ENCODE data around the gene RB1. TPM values are rescaled to one million over a fixed set of nuclear protein-coding genes. Genes with fewer than 3 reads are reported as not detected.

The RB1 gene
- total RNA-seq, 1 donor from 2014 or later: 48.0 TPM

DNA sequence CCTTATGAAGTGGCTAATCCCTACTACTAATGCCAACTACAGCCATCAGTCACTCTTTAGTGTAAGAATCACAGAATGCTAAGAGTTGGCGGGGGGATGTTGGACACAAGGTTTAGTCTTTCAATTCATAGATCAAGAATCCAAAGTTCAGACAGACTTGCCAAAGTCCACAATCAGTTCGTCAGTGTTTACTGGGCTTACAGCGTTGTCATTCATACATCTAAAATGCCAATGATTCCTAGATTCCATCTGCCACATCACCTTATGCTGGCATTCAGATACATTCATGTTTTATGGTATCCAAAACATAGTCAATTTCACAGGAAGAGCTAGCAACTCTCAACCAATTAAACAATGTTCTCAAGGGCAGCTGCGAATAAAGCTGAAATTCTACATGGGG is 211.2 kb downstream of the RB1 start:
- TF ChIP-seq, protein P1, sequence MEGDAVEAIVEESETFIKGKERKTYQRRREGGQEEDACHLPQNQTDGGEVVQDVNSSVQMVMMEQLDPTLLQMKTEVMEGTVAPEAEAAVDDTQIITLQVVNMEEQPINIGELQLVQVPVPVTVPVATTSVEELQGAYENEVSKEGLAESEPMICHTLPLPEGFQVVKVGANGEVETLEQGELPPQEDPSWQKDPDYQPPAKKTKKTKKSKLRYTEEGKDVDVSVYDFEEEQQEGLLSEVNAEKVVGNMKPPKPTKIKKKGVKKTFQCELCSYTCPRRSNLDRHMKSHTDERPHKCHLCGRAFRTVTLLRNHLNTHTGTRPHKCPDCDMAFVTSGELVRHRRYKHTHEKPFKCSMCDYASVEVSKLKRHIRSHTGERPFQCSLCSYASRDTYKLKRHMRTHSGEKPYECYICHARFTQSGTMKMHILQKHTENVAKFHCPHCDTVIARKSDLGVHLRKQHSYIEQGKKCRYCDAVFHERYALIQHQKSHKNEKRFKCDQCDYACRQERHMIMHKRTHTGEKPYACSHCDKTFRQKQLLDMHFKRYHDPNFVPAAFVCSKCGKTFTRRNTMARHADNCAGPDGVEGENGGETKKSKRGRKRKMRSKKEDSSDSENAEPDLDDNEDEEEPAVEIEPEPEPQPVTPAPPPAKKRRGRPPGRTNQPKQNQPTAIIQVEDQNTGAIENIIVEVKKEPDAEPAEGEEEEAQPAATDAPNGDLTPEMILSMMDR (conservative IDR thresholded peaks at IDR 0.05): no peak
- DNase-seq (ENCODE audit: low read depth, low spot score): no peak
- Mint-ChIP-seq H3K4me3 (no peak overlapping the region), H3K27me3 (ENCODE audit: low read depth) (no peaks in the 10 kb centered on the region), H3K4me1 (no peaks in the 10 kb centered on the region), H3K9me3 (no peaks in the 10 kb centered on the region), H3K36me3 (ENCODE audit: low read depth) (peaks cover 8% of the 10 kb centered on the region), H3K27ac (ENCODE audit: unreplicated experiment) (no peak overlapping the region)

GRCh38 chr13:48515732-48516131 is 212.2 kb downstream of the RB1 start:
- Mint-ChIP-seq H3K27ac (ENCODE audit: unreplicated experiment) (no peak overlapping the region), H3K4me1 (no peaks in the 10 kb centered on the region), H3K4me3 (no peak overlapping the region), H3K27me3 (ENCODE audit: low read depth) (no peaks in the 10 kb centered on the region), H3K36me3 (ENCODE audit: low read depth) (peaks cover 8% of the 10 kb centered on the region), H3K9me3 (no peaks in the 10 kb centered on the region)
- DNase-seq (ENCODE audit: low read depth, low spot score): no peak
- TF ChIP-seq, protein P1 (conservative IDR thresholded peaks at IDR 0.05): no peak

GRCh38 chr13:48518083-48518482 is 214.5 kb downstream of the RB1 start:
- H3K4me3 Mint-ChIP-seq: no peak overlapping the region
- no peak overlapping the region for H3K27ac Mint-ChIP-seq (ENCODE audit: unreplicated experiment)
- TF ChIP-seq, protein P1 (conservative IDR thresholded peaks at IDR 0.05): no peak
- H3K9me3 Mint-ChIP-seq: no peaks in the 10 kb centered on the region
- H3K27me3 Mint-ChIP-seq (ENCODE audit: low read depth): no peaks in the 10 kb centered on the region
- peaks cover 8% of the 10 kb centered on the region for H3K36me3 Mint-ChIP-seq (ENCODE audit: low read depth)
- no peak for DNase-seq (ENCODE audit: low read depth, low spot score)
- H3K4me1 Mint-ChIP-seq: no peaks in the 10 kb centered on the region

DNA sequence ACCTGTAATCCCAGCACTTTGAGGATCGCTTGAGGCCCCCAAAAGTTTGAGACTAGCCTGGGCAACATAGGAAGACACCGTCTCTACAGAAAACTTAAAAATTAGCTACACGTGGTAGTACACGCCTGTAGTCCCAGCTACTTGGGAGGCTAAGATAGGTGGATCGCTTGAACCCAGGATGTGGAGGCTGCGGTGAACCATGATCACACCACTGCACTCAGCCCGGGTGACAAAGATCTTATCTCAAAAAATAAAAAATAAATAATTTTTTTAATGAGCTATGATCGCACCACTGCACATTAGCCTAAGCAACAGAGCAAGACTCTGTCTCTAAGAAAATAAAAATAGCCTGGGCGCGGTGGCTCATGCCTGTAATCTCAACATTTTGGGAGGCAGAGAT is 222.7 kb downstream of the RB1 start:
- Mint-ChIP-seq H3K27me3 (ENCODE audit: low read depth) (no peaks in the 10 kb centered on the region), H3K36me3 (ENCODE audit: low read depth) (no peaks in the 10 kb centered on the region), H3K4me1 (peaks cover 10% of the 10 kb centered on the region), H3K9me3 (no peaks in the 10 kb centered on the region), H3K27ac (ENCODE audit: unreplicated experiment) (no peak overlapping the region), H3K4me3 (no peak overlapping the region)
- no peak for DNase-seq (ENCODE audit: low read depth, low spot score)
- TF ChIP-seq, protein P1 (conservative IDR thresholded peaks at IDR 0.05): no peak

DNA sequence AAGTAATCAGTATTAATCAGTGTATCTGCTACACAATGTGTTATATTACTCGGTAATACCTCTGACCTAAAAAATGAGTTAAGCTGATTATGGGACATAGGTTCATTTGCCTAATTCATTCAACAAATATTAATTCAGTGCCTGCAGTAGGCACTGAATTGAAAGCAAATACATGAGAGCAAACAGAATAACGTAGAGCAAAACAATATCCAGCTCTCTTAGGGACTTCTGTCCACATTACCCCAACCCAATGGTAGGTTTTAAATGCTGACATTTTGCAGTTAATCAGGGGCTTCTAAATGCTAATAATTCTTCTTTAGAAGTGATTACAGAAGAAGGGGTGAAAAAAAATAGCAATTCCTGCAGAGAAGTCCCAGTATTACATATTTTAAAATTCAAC is 224.4 kb downstream of the RB1 start:
- H3K9me3 Mint-ChIP-seq: no peaks in the 10 kb centered on the region
- DNase-seq (ENCODE audit: low read depth, low spot score): no peak
- H3K4me1 Mint-ChIP-seq: peaks cover 21% of the 10 kb centered on the region
- TF ChIP-seq, protein P1 (conservative IDR thresholded peaks at IDR 0.05): no peak
- H3K4me3 Mint-ChIP-seq: no peak overlapping the region
- H3K27me3 Mint-ChIP-seq (ENCODE audit: low read depth): no peaks in the 10 kb centered on the region
- H3K36me3 Mint-ChIP-seq (ENCODE audit: low read depth): no peaks in the 10 kb centered on the region
- H3K27ac Mint-ChIP-seq (ENCODE audit: unreplicated experiment): no peak overlapping the region

- no peaks in the 10 kb centered on the region for H3K36me3 Mint-ChIP-seq (ENCODE audit: low read depth)
Measured at GRCh38 chr13:48528720-48529119, 225.2 kb downstream of the RB1 start.

More at GRCh38 chr13:48528720-48529119, 225.2 kb downstream of the RB1 start:
- TF ChIP-seq, protein P1 (conservative IDR thresholded peaks at IDR 0.05): no peak
- H3K4me1 Mint-ChIP-seq: peaks cover 26% of the 10 kb centered on the region
- no peak for DNase-seq (ENCODE audit: low read depth, low spot score)
- H3K27ac Mint-ChIP-seq (ENCODE audit: unreplicated experiment): no peak overlapping the region
- H3K9me3 Mint-ChIP-seq: no peaks in the 10 kb centered on the region
- H3K4me3 Mint-ChIP-seq: no peak overlapping the region
- H3K27me3 Mint-ChIP-seq (ENCODE audit: low read depth): no peaks in the 10 kb centered on the region
